PC-3 (cell line): ENCODE data around the gene SORL1-AS1.
A peak's percentile ranks its signal among the peaks of the same experiment; 100 is the strongest.

Source experiments
- ATAC-seq: fragments of 200-7000 bp; cut with Tn5 transposase; 2 replicates; pipeline ENCODE4 v1.9.1; 2020; ENCODE audit warnings: mild to moderate bottlenecking, moderate library complexity
- BruUV-seq: library from RNA; stranded (reverse); fragments of 400-500 nt; replicated peaks from 2 replicates; lab custom pipeline; 2021; lab: Mats Ljungman, UMichigan
- CTCF ChIA-PET: fragments of 300-600 bp; sonication (Branson Sonifier 250); formaldehyde crosslinking; loops from one replicate; lab custom pipeline; 2022; ENCODE audit warnings: antibody characterized with exemption; lab: Charles Lee
- POLR2A ChIA-PET: fragments of 300-600 bp; sonication (Branson Sonifier 250); formaldehyde crosslinking; loops from one replicate; lab custom pipeline; 2022; ENCODE audit warnings: antibody characterized with exemption; ENCODE audit not compliant: unreplicated experiment; lab: Charles Lee
- DNase-seq: peaks from one replicate; pipeline ENCODE4 v3.0.0-alpha.2; 2015
- H2AFZ ChIP-seq: fragments of 300-600 bp; sonication (generic); 2 replicates; pipeline ENCODE4 v1.6.0; 2016; ENCODE audit warnings: antibody characterized with exemption, low read length
- H3F3A ChIP-seq: fragments of 300-600 bp; sonication (generic); one replicate; pipeline ENCODE4 v1.6.0; 2017; ENCODE audit warnings: antibody characterized with exemption, low read length, control low read depth, mild to moderate bottlenecking; ENCODE audit not compliant: unreplicated experiment
- H3K27ac ChIP-seq: fragments of 300-600 bp; sonication (generic); 2 replicates; pipeline ENCODE4 v1.5.1; 2016; ENCODE audit warnings: mild to moderate bottlenecking, low read length
- H3K27me3 ChIP-seq: fragments of 300-600 bp; sonication (generic); 2 replicates; pipeline ENCODE4 v1.6.1; 2016; ENCODE audit warnings: low read length, mixed read lengths
- H3K36me3 ChIP-seq: fragments of 300-600 bp; sonication (generic); 2 replicates; pipeline ENCODE4 v1.6.1; 2016; ENCODE audit warnings: low read depth, mixed run types, low read length, mixed read lengths
- H3K4me1 ChIP-seq: fragments of 300-600 bp; sonication (generic); 2 replicates; pipeline ENCODE4 v1.5.1; 2016; ENCODE audit warnings: low read length; ENCODE audit not compliant: insufficient read depth
- H3K4me2 ChIP-seq: fragments of 300-600 bp; sonication (generic); 2 replicates; pipeline ENCODE4 v1.6.0; 2016; ENCODE audit warnings: low read length
- H3K4me3 ChIP-seq: fragments of 300-600 bp; sonication (generic); 2 replicates; pipeline ENCODE4 v1.5.1; 2016; ENCODE audit warnings: mild to moderate bottlenecking, low read length, mixed read lengths
- H3K79me2 ChIP-seq: fragments of 300-600 bp; sonication (generic); 2 replicates; pipeline ENCODE4 v1.6.1; 2017; ENCODE audit warnings: low read length, mixed read lengths
- H3K9ac ChIP-seq: fragments of 300-600 bp; sonication (generic); 2 replicates; pipeline ENCODE4 v1.6.0; 2016; ENCODE audit warnings: mild to moderate bottlenecking, low read length
- H3K9me2 ChIP-seq: fragments of 300-600 bp; sonication (generic); replicated peaks from 2 replicates; pipeline ENCODE4 v1.6.1; 2016; ENCODE audit warnings: mixed run types, low read length, mixed read lengths
- H3K9me3 ChIP-seq: fragments of 300-600 bp; sonication (generic); 2 replicates; pipeline ENCODE4 v1.6.1; 2016; ENCODE audit warnings: low read length, mixed read lengths
- H4K20me1 ChIP-seq: fragments of 300-600 bp; sonication (generic); 2 replicates; pipeline ENCODE4 v1.6.1; 2016; ENCODE audit warnings: low read length, mixed read lengths
- EZH2 ChIP-seq: fragments of 300-600 bp; sonication (generic); IDR thresholded peaks from one replicate; pipeline ENCODE4 v1.6.1; 2017; ENCODE audit warnings: antibody characterized with exemption, mild to moderate bottlenecking, low read length; ENCODE audit not compliant: unreplicated experiment
- EZH2phosphoT487 ChIP-seq: fragments of 300-600 bp; sonication (generic); IDR thresholded peaks from 2 replicates; pipeline ENCODE4 v1.6.1; 2018; ENCODE audit warnings: mild to moderate bottlenecking, antibody characterized with exemption, low read length, borderline replicate concordance
- intact Hi-C: fragments of 100-400 bp; cut with micrococcal nuclease; formaldehyde crosslinking; loops from 2 replicates; pipeline ENCODE4 v1.9.0; 2023
- TF ChIP-seq, protein P1 (sequence below): fragments of 300-600 bp; sonication (generic); conservative IDR thresholded peaks from 2 replicates; pipeline ENCODE4 v1.5.1; 2017; ENCODE audit warnings: antibody characterized with exemption, low read depth, mild to moderate bottlenecking, low read length

Gene SORL1-AS1

DNA sequence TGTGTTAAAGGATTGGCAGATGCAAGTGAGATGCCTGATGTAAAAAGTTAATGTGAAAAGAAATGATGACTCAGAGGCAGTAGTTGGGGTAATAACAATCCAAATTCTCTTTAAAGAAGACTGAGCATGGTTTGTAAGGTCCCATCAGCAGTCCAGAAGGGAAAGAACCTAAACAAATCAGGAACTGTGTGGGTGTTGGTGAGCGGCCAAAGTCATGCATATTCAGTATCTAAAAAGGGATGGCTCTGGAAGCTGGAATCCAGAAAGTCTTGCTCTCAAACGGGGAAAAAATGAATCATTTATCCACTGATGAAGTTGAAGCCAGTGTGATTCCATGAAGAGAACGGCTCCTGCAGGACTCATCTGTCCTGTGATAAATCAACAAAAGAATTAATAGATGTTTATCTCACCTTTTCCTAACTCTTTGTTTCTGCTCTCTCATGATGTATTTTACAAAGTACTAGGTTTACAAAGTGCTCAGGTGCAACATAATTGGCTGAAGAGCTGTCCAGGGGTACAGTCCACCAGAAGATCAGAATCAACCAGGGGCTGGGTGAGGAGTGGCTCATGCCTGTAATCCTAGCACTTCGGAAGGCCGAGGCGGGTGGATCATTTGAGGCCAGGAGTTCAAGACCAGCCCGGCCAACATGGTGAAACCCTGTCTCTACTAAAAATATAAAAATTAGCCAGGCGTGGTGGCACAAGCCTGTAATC is 20.5 kb upstream of the SORL1-AS1 start:
- Histone ChIP-seq H3K27me3 (no peaks in the 10 kb centered on the region), H3K4me2 (no peak overlapping the region), H3K9me2 (no peaks in the 10 kb centered on the region), H3K9me3 (no peaks in the 10 kb centered on the region), H3K4me1 (peaks cover 34% of the 10 kb centered on the region), H3F3A (no peaks in the 10 kb centered on the region), H3K27ac (no peak overlapping the region), H4K20me1 (no peaks in the 10 kb centered on the region), H2AFZ (no peak overlapping the region), H3K9ac (no peak overlapping the region), H3K36me3 (no peaks in the 10 kb centered on the region; the same call in none of the 2 replicates), H3K4me3 (no peak overlapping the region), H3K79me2 (peaks cover 13% of the 10 kb centered on the region)
- CTCF ChIA-PET = no interaction called here
- intact Hi-C loops = no loop called here
- POLR2A ChIA-PET = no interaction called here
- BruUV-seq = no TSS peak
- ATAC-seq (peak; percentile 7; the same call in 1 of the 2 replicates), DNase-seq (no peak)
- no peak for TF ChIP-seq EZH2
- no peak for TF ChIP-seq EZH2phosphoT487
- TF ChIP-seq, protein P1, sequence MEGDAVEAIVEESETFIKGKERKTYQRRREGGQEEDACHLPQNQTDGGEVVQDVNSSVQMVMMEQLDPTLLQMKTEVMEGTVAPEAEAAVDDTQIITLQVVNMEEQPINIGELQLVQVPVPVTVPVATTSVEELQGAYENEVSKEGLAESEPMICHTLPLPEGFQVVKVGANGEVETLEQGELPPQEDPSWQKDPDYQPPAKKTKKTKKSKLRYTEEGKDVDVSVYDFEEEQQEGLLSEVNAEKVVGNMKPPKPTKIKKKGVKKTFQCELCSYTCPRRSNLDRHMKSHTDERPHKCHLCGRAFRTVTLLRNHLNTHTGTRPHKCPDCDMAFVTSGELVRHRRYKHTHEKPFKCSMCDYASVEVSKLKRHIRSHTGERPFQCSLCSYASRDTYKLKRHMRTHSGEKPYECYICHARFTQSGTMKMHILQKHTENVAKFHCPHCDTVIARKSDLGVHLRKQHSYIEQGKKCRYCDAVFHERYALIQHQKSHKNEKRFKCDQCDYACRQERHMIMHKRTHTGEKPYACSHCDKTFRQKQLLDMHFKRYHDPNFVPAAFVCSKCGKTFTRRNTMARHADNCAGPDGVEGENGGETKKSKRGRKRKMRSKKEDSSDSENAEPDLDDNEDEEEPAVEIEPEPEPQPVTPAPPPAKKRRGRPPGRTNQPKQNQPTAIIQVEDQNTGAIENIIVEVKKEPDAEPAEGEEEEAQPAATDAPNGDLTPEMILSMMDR = no peak

DNA sequence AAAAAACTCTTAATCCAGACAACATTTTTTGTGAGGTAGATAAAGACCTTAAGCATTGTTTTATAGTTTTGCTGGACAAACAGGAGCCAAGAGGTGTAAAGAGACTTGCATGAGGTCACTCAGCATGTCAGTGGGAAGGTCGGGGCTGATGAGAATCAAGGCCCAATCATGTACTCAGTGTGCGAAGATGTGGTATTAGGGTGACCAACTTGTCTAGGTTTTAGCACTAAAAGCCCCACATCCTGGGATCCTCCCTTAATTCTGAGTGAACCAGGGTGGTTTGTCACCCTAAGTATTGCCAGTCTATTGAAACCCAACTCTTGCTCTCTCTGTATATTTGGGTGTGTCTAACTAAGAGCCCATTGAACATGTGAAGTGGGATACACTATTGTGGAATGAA is 19.5 kb upstream of the SORL1-AS1 start:
- no peaks in the 10 kb centered on the region for H3F3A ChIP-seq
- H3K9ac ChIP-seq = no peak overlapping the region
- H3K9me3 ChIP-seq = no peaks in the 10 kb centered on the region
- no peaks in the 10 kb centered on the region; the same call in none of the 2 replicates for H3K36me3 ChIP-seq
- no peaks in the 10 kb centered on the region for H3K27me3 ChIP-seq
- H3K4me1 ChIP-seq = peaks cover 34% of the 10 kb centered on the region
- CTCF ChIA-PET = no interaction called here
- no peak for ATAC-seq
- intact Hi-C loops = no loop called here
- no peak for DNase-seq
- no peak overlapping the region for H3K4me2 ChIP-seq
- POLR2A ChIA-PET = no interaction called here
- TF ChIP-seq, protein P1 = no peak
- H2AFZ ChIP-seq = no peak overlapping the region
- no peaks in the 10 kb centered on the region for H3K9me2 ChIP-seq
- H4K20me1 ChIP-seq = no peaks in the 10 kb centered on the region
- no TSS peak for BruUV-seq
- no peak overlapping the region for H3K27ac ChIP-seq
- no peak overlapping the region for H3K4me3 ChIP-seq
- peaks cover 22% of the 10 kb centered on the region for H3K79me2 ChIP-seq

DNA sequence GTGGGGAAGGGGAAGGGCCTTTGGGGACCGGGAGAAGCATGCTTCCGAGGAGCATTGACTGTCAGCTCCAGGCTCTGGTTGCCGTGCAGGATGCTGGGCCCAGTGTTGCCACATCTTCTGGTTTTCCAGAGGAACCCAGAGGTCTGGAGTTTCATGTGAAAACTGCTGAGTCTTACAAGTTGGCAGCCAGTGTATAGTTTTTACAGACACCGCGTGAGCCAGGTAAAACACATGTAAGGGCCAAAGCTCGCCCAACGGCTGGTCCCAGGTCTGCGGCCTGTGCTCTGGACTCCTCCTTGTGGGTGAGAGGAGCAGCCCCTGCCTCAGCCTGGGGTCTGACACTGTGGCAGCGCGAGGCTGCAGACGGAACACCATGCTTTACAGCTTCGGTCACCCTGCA is 18.4 kb upstream of the SORL1-AS1 start:
- Histone ChIP-seq H4K20me1 (no peaks in the 10 kb centered on the region), H3K4me2 (no peak overlapping the region), H3K27ac (no peak overlapping the region), H3K4me3 (no peak overlapping the region), H3F3A (no peaks in the 10 kb centered on the region), H3K9ac (no peak overlapping the region), H2AFZ (no peak overlapping the region), H3K79me2 (peaks cover 24% of the 10 kb centered on the region), H3K36me3 (no peaks in the 10 kb centered on the region; the same call in none of the 2 replicates), H3K9me3 (no peaks in the 10 kb centered on the region), H3K27me3 (no peaks in the 10 kb centered on the region), H3K4me1 (peaks cover 34% of the 10 kb centered on the region), H3K9me2 (no peaks in the 10 kb centered on the region)
- ATAC-seq (no peak), DNase-seq (no peak)
- TF ChIP-seq EZH2 (no peak), EZH2phosphoT487 (no peak)
- TF ChIP-seq, protein P1 = no peak
- ChIA-PET POLR2A (no interaction called here), CTCF (no interaction called here)
- BruUV-seq = no TSS peak
- intact Hi-C loops = no loop called here
